IMR-90 (cell line): ENCODE data around the gene SYNE1. TPM values are rescaled to one million over a fixed set of nuclear protein-coding genes. Genes with fewer than 3 reads are reported as not detected.

ENCODE experiments used
- ATAC-seq: fragments of 200-7000 bp; cut with Tn5 transposase; 2 replicates; pipeline ENCODE4 v1.9.1; 2020; ENCODE audit warnings: low read depth, mild to moderate bottlenecking, moderate library complexity
- BruUV-seq: library from RNA; stranded (reverse); fragments of 400-500 nt; replicated peaks from 2 replicates; lab custom pipeline; 2021; lab: Mats Ljungman, UMichigan
- CTCF ChIA-PET: fragments of 300-600 bp; formaldehyde crosslinking; extraction: SDS; loops from one replicate; lab custom pipeline; 2021; ENCODE audit warnings: antibody characterized with exemption; lab: Yijun Ruan, JAX
- POLR2A ChIA-PET: fragments of 300-600 bp; sonication (Branson Sonifier 250); formaldehyde crosslinking; loops from one replicate; lab custom pipeline; 2022; ENCODE audit warnings: antibody characterized with exemption; ENCODE audit not compliant: unreplicated experiment; lab: Charles Lee
- DNase-seq: peaks from one replicate; pipeline ENCODE4 v3.0.0; 2013
- H2AFZ ChIP-seq: replicated peaks from 2 replicates; pipeline ENCODE3; 2013; ENCODE audit warnings: low read length, mild to moderate bottlenecking; ENCODE audit not compliant: poor library complexity
- H2AK5ac ChIP-seq: 2 replicates; pipeline ENCODE4 v1.6.1; 2013; ENCODE audit warnings: low read depth, low read length, inconsistent platforms
- H2AK9ac ChIP-seq: replicated peaks from 2 replicates; pipeline ENCODE3; 2013; ENCODE audit warnings: mild to moderate bottlenecking, low read depth, low read length, moderate library complexity; ENCODE audit not compliant: poor library complexity
- H2BK120ac ChIP-seq: 2 replicates; pipeline ENCODE4 v1.6.1; 2013; ENCODE audit warnings: low read depth, low read length, inconsistent platforms
- H2BK15ac ChIP-seq: 3 replicates; pipeline ENCODE4 v1.6.1; 2013; ENCODE audit warnings: low read depth, low read length, inconsistent platforms
- H2BK20ac ChIP-seq: 2 replicates; pipeline ENCODE4 v1.6.1; 2013; ENCODE audit warnings: low read depth, mild to moderate bottlenecking, inconsistent platforms, low read length, moderate library complexity
- H2BK5ac ChIP-seq: 2 replicates; pipeline ENCODE4 v1.6.1; 2013; ENCODE audit warnings: mild to moderate bottlenecking, low read depth, low read length, inconsistent platforms; ENCODE audit not compliant: poor library complexity, severe bottlenecking
- H3K14ac ChIP-seq: replicated peaks from 2 replicates; pipeline ENCODE4 v1.6.1; 2013; ENCODE audit warnings: low read depth, low read length, inconsistent platforms
- H3K18ac ChIP-seq: 2 replicates; pipeline ENCODE4 v1.6.1; 2013; ENCODE audit warnings: low read depth, low read length, control low read depth
- H3K23ac ChIP-seq: 2 replicates; pipeline ENCODE4 v1.6.1; 2013; ENCODE audit warnings: low read depth, low read length, inconsistent platforms
- H3K27ac ChIP-seq: 2 replicates; pipeline ENCODE4 v1.5.1; 2013; ENCODE audit warnings: mild to moderate bottlenecking, control low read depth, low read length; ENCODE audit not compliant: insufficient read depth
- H3K27me3 ChIP-seq: 2 replicates; pipeline ENCODE4 v1.6.1; 2013; ENCODE audit warnings: low read length; ENCODE audit not compliant: control insufficient read depth, insufficient read depth
- H3K36me3 ChIP-seq: 2 replicates; pipeline ENCODE4 v1.6.1; 2013; ENCODE audit warnings: low read length, mixed read lengths; ENCODE audit not compliant: control insufficient read depth, insufficient read depth
- H3K4ac ChIP-seq: 2 replicates; pipeline ENCODE4 v1.6.1; 2013; ENCODE audit warnings: low read depth, low read length, inconsistent platforms
- H3K4me1 ChIP-seq: 2 replicates; pipeline ENCODE4 v1.6.1; 2013; ENCODE audit warnings: low read length, mixed read lengths; ENCODE audit not compliant: control insufficient read depth, insufficient read depth
- H3K4me2 ChIP-seq: 2 replicates; pipeline ENCODE4 v1.6.1; 2013; ENCODE audit warnings: low read depth, mild to moderate bottlenecking, control low read depth, low read length, moderate library complexity
- H3K4me3 ChIP-seq: 2 replicates; pipeline ENCODE4 v1.5.1; 2013; ENCODE audit warnings: low read depth, mild to moderate bottlenecking, control low read depth, low read length, moderate library complexity; ENCODE audit not compliant: insufficient read depth
- H3K56ac ChIP-seq: 2 replicates; pipeline ENCODE4 v1.6.1; 2013; ENCODE audit warnings: low read length, inconsistent platforms; ENCODE audit not compliant: insufficient read depth; ENCODE audit errors: extremely low read depth
- H3K79me1 ChIP-seq, 2 experiments: 2 replicates each; pipeline ENCODE4 v1.6.1; 2013; ENCODE audit warnings: low read length in 2 of 2, inconsistent platforms in 1 of 2, low read depth in 1 of 2
- H3K9ac ChIP-seq: 2 replicates; pipeline ENCODE4 v1.6.1; 2013; ENCODE audit warnings: low read depth, low read length, control low read depth
- H3K9me1 ChIP-seq: 2 replicates; pipeline ENCODE4 v1.6.1; 2013; ENCODE audit warnings: low read length, inconsistent platforms; ENCODE audit not compliant: insufficient read depth
- H3K9me3 ChIP-seq: 2 replicates; pipeline ENCODE4 v1.6.1; 2013; ENCODE audit warnings: low read length; ENCODE audit not compliant: control insufficient read depth, insufficient read depth
- H4K20me1 ChIP-seq: 2 replicates; pipeline ENCODE4 v1.6.1; 2013; ENCODE audit warnings: low read length, inconsistent platforms; ENCODE audit not compliant: insufficient read depth
- H4K5ac ChIP-seq: 2 replicates; pipeline ENCODE4 v1.6.1; 2013; ENCODE audit warnings: mild to moderate bottlenecking, low read depth, low read length, control low read depth
- H4K8ac ChIP-seq, 2 experiments: 2 replicates each; pipeline ENCODE4 v1.6.1; 2013; ENCODE audit warnings: low read depth in 2 of 2, low read length in 2 of 2, control low read depth in 1 of 2, inconsistent platforms in 1 of 2
- H4K91ac ChIP-seq: 2 replicates; pipeline ENCODE4 v1.6.1; 2013; ENCODE audit warnings: low read depth, low read length, inconsistent platforms; ENCODE audit not compliant: insufficient read depth
- CHD1 ChIP-seq: IDR thresholded peaks from 2 replicates; pipeline ENCODE4 v1.6.1; 2012; ENCODE audit warnings: low read depth, low read length, improper control_type of control experiment
- ELK1 ChIP-seq: fragments of 150-350 bp; IDR thresholded peaks from 2 replicates; pipeline ENCODE4 v1.6.1; 2016; ENCODE audit warnings: low read depth, mild to moderate bottlenecking, low read length, moderate library complexity, borderline replicate concordance
- FOS ChIP-seq: fragments of 150-350 bp; IDR thresholded peaks from 2 replicates; pipeline ENCODE4 v1.6.1; 2016; ENCODE audit warnings: low read depth, low read length
- POLR2A ChIP-seq: IDR thresholded peaks from 2 replicates; pipeline ENCODE4 v1.6.1; 2012; ENCODE audit warnings: mild to moderate bottlenecking, low read depth, low read length
- RCOR1 ChIP-seq: IDR thresholded peaks from 2 replicates; pipeline ENCODE4 v1.6.1; 2012; ENCODE audit warnings: mild to moderate bottlenecking, low read length, improper control_type of control experiment; ENCODE audit not compliant: insufficient replicate concordance
- RFX5 ChIP-seq: IDR thresholded peaks from 2 replicates; pipeline ENCODE4 v1.8.0; 2012; ENCODE audit warnings: low read depth, mild to moderate bottlenecking, low read length, moderate library complexity
- WGBS, 2 experiments: methylation state at CpG; one replicate each; pipeline versions ENCODE4 v1.1.5 to v1.1.7; 2013; ENCODE audit warnings: missing lambda C conversion rate in 2 of 2; ENCODE audit not compliant: insufficient read length in 1 of 2; ENCODE audit errors: extremely low coverage in 2 of 2; 5-methylcytosine and 5-hydroxymethylcytosine counted together
- dilution Hi-C: fragments of 300-500 bp; cut with HindIII; formaldehyde crosslinking; loops from one replicate; pipeline ENCODE4 v1.14.3; 2018; ENCODE audit warnings: low sequenced_read_pairs; ENCODE audit not compliant: unreplicated experiment
- in situ Hi-C: fragments of 300-500 bp; cut with MboI; formaldehyde crosslinking; loops from 3 replicates; pipeline ENCODE4 v1.14.3; 2019; ENCODE audit warnings: low sequenced_read_pairs, inconsistent platforms, mixed read lengths
- intact Hi-C: fragments of 100-400 bp; cut with micrococcal nuclease; formaldehyde crosslinking; loops from 2 replicates; pipeline ENCODE4 v1.10.0; 2022
- polyA plus RNA-seq, 3 experiments: library from polyadenylated mRNA; depleted of rRNA; stranded (reverse); fragments of >200 nt; gene quantifications; 2 replicates each; pipeline ENCODE4 v1.2.3, GENCODE V29; 2012; ENCODE audit warnings: low replicate concordance in 1 of 3
- total RNA-seq: library from RNA; depleted of rRNA; stranded (reverse); fragments of >200 nt; gene quantifications from 2 replicates; pipeline ENCODE4 v1.2.3, GENCODE V29; 2012

The SYNE1 gene
- total and polyA plus RNA-seq, 2 of the 4 experiments (the other 2 are of a cell fraction), result 34.1 to 159 TPM

GRCh38 chr6:152432758-152433157, 204.4 kb downstream of the SYNE1 start:
- Histone ChIP-seq H3K56ac (no peak overlapping the region), H2AK5ac (no peak overlapping the region), H3K9me1 (no peaks in the 10 kb centered on the region), H3K9me3 (no peaks in the 10 kb centered on the region), H4K8ac (no peak overlapping the region), H3K79me1 (no peaks in the 10 kb centered on the region), H3K36me3 (peaks cover 2% of the 10 kb centered on the region; the same call in 1 of the 2 replicates), H3K4ac (no peak overlapping the region), H4K5ac (no peak overlapping the region), H3K18ac (no peak overlapping the region), H3K23ac (no peak overlapping the region), H2AK9ac (no peak overlapping the region), H4K20me1 (no peaks in the 10 kb centered on the region), H3K4me2 (no peak overlapping the region), H3K27me3 (no peaks in the 10 kb centered on the region), H2AFZ (no peak overlapping the region), H2BK15ac (no peak overlapping the region), H3K27ac (no peak overlapping the region), H3K4me1 (no peaks in the 10 kb centered on the region), H4K91ac (no peak overlapping the region), H2BK20ac (no peak overlapping the region), H3K14ac (no peak overlapping the region), H3K4me3 (no peak overlapping the region), H3K9ac (no peak overlapping the region), H2BK5ac (no peak overlapping the region), H2BK120ac (no peak overlapping the region)
- ChIA-PET CTCF (no interaction called here), POLR2A (no interaction called here)
- TF ChIP-seq POLR2A (no peak), RFX5 (no peak), ELK1 (no peak), RCOR1 (no peak), FOS (no peak), CHD1 (no peak)
- intact Hi-C loops (no loop called here), dilution Hi-C loops (no loop called here), in situ Hi-C loops (no loop called here)
- ATAC-seq (no peak), DNase-seq (no peak)
- no TSS peak for BruUV-seq
- no CpG with 5 or more reads among the region's 2 CpGs for WGBS, 2 experiments
